Measurements from ENCODE around the gene CEP192. TPM values are rescaled to one million over a fixed set of nuclear protein-coding genes. Genes with fewer than 3 reads are reported as not detected.

CEP192 gene
- total and polyA plus RNA-seq, 2 of the 13 experiments (the other 11 are each of a cell fraction or from before 2014, with no cell fraction given) = 15.3 to 24.7 TPM

- TF ChIP-seq THAP11 (CRISPR knock-in tag; IDR thresholded peaks at IDR 0.05) = peak; percentile 80
Observed at GRCh38 chr18:13165636-13166423, 174.7 kb downstream of the CEP192 start (continued).

DNA sequence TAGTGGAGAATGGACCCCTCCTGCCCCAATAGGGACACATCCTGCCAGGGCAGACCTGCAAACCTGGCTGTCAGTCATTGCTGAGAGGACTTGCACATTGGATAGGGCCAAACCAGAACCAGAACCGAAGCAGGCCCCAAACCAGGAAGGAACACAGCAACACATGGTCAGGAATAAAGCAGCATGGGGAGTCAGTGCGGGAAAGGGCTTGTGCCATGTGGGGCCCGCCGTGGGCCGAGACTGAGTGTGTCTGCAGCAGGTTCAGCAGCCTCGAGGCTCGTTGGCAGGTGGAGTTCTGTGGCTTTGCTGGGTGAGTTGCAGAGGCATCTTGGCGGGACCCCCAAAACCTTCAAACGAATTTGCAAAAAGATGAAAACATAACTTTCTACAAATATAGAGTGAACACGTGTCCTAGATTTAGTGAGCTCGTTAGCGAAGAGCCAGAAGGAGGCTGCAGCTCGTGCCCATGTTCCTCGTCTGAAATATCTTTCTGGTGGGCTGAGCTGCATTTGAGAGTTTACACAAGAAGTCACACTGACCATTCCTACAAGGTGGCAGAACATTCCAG is 182.5 kb downstream of the CEP192 start:
- DNase-seq (ENCODE audit: low spot score) (no peak), FAIRE-seq (no peak), ATAC-seq (no peak)
- H3K27ac ChIP-seq (ENCODE audit: extremely low read length, insufficient read depth, low read length) = no peak overlapping the region
- no peak overlapping the region for H3K4me3 ChIP-seq (replicated peaks in 1 of 3; ENCODE audit: insufficient read depth in 1 of 3, low read depth in 2 of 3, low read length in 3 of 3)
- 0 out of 2 replicates have a peak, but pooled peaks have one; percentile 24 for TF ChIP-seq ZBTB38 (CRISPR knock-in tag; IDR thresholded peaks at IDR 0.05)
- TF ChIP-seq ZNF687 (CRISPR knock-in tag; IDR thresholded peaks at IDR 0.05) = peak; percentile 42
- TF ChIP-seq SATB2 (CRISPR knock-in tag; IDR thresholded peaks at IDR 0.05) = no peak
- TF ChIP-seq, protein P1, sequence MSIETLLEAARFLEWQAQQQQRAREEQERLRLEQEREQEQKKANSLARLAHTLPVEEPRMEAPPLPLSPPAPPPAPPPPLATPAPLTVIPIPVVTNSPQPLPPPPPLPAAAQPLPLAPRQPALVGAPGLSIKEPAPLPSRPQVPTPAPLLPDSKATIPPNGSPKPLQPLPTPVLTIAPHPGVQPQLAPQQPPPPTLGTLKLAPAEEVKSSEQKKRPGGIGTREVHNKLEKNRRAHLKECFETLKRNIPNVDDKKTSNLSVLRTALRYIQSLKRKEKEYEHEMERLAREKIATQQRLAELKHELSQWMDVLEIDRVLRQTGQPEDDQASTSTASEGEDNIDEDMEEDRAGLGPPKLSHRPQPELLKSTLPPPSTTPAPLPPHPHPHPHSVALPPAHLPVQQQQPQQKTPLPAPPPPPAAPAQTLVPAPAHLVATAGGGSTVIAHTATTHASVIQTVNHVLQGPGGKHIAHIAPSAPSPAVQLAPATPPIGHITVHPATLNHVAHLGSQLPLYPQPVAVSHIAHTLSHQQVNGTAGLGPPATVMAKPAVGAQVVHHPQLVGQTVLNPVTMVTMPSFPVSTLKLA (IDR thresholded peaks at IDR 0.05) = peak; percentile 84
- TF ChIP-seq ZNF256 (CRISPR knock-in tag; conservative IDR thresholded peaks at IDR 0.05) = no peak
- no peak for TF ChIP-seq ZNF747 (CRISPR knock-in tag; IDR thresholded peaks at IDR 0.05; ENCODE audit: borderline replicate concordance)
- no peak for TF ChIP-seq TBL1XR1 (IDR thresholded peaks at IDR 0.05; ENCODE audit: borderline replicate concordance, low read length, partially characterized antibody)
- no TSS peak for BruUV-seq (replicated peaks)
- ChIA-PET POLR2A (no interaction called here), CTCF (ENCODE audit: low intra/inter-chr PET ratio, low total read pairs) (no interaction called here)
- no peaks in the 10 kb centered on the region for H3K36me3 ChIP-seq (replicated peaks in 1 of 2; ENCODE audit: control insufficient read depth in 1 of 2, insufficient read depth in 2 of 2, low read length in 2 of 2)
- intact Hi-C loops (cut with micrococcal nuclease; ENCODE audit: unreplicated experiment) (no loop called here), in situ Hi-C loops (cut with HindIII; ENCODE audit: extremely low pct_ligation_motif_present, low pct_unique_long_range_greater_than_20kb) (no loop called here)
- H2AFZ ChIP-seq (ENCODE audit: low read length) = no peak overlapping the region
- 97% methylated on average over 14 of the region's 14 CpGs for WGBS (ENCODE audit: low lambda C conversion rate)
- H3K9me3 ChIP-seq (ENCODE audit: low read length) = no peaks in the 10 kb centered on the region
- H3K27me3 ChIP-seq (ENCODE audit: control insufficient read depth in 1 of 2, insufficient read depth in 2 of 2, low read length in 2 of 2) = no peaks in the 10 kb centered on the region
- H4K20me1 ChIP-seq (ENCODE audit: insufficient read depth, low read length) = no peaks in the 10 kb centered on the region
- no peak overlapping the region for H3K9ac ChIP-seq (ENCODE audit: insufficient read depth, low read depth, low read length)
- peaks cover 53% of the 10 kb centered on the region for H3K4me1 ChIP-seq (ENCODE audit: insufficient read depth, low read length)
- no peaks in the 10 kb centered on the region for H3K79me2 ChIP-seq (ENCODE audit: insufficient read depth, low read length)
- H3K4me2 ChIP-seq (ENCODE audit: low read depth, low read length) = no peak overlapping the region

All from HepG2 (cell line).